Neural progenitor cell (in vitro differentiated cells): ENCODE data around the gene LRRC75B.

Source experiments
- CTCF ChIP-seq: fragments of 200-600 bp; sonication (generic); IDR thresholded peaks from 2 replicates; pipeline ENCODE4 v1.5.1; 2017; ENCODE audit warnings: antibody characterized with exemption, mild to moderate bottlenecking
- EZH2 ChIP-seq: fragments of 200-600 bp; sonication (generic); IDR thresholded peaks from 2 replicates; pipeline ENCODE4 v1.6.1; 2017; ENCODE audit warnings: antibody characterized with exemption, mild to moderate bottlenecking, moderate library complexity
- EZH2phosphoT487 ChIP-seq: fragments of 200-600 bp; sonication (generic); IDR thresholded peaks from 2 replicates; pipeline ENCODE4 v1.6.1; 2017; ENCODE audit warnings: antibody characterized with exemption

GRCh38 chr22:24584871-24585411 is 7.9 kb downstream of the LRRC75B start:
- no peak for TF ChIP-seq CTCF
- no peak for TF ChIP-seq EZH2phosphoT487
- TF ChIP-seq EZH2 = no peak
